Breast epithelium (tissue), 3 donors: Measurements from ENCODE around the gene GNB3.

Experiments
- POLR2A ChIP-seq: fragments of 450-650 bp; IDR thresholded peaks from one replicate; pipeline ENCODE4 v1.6.1; 2016; ENCODE audit warnings: antibody characterized with exemption, mild to moderate bottlenecking, moderate library complexity
- POLR2AphosphoS5 ChIP-seq, 3 donors: sonication (generic); formaldehyde crosslinking; IDR thresholded peaks; one replicate each; pipeline ENCODE4 v1.6.1; 2017; ENCODE audit warnings: antibody characterized with exemption in 3 of 3

- TF ChIP-seq POLR2A (peak; percentile 34), POLR2AphosphoS5 (IDR thresholded peaks at IDR 0.05) (peak in 2 of 3 donors; percentile 4 to 50)
Observed at GRCh38 chr12:6828781-6829535, 11.8 kb upstream of the GNB3 start.
